NCI-H524 (cell line): ENCODE data around the gene ADGRD2.

Experiments
- DNase-seq, 2 experiments: peaks; one replicate each; lab custom pipeline; 2025; lab: John Stamatoyannopoulos, UW

The ADGRD2 gene

DNA sequence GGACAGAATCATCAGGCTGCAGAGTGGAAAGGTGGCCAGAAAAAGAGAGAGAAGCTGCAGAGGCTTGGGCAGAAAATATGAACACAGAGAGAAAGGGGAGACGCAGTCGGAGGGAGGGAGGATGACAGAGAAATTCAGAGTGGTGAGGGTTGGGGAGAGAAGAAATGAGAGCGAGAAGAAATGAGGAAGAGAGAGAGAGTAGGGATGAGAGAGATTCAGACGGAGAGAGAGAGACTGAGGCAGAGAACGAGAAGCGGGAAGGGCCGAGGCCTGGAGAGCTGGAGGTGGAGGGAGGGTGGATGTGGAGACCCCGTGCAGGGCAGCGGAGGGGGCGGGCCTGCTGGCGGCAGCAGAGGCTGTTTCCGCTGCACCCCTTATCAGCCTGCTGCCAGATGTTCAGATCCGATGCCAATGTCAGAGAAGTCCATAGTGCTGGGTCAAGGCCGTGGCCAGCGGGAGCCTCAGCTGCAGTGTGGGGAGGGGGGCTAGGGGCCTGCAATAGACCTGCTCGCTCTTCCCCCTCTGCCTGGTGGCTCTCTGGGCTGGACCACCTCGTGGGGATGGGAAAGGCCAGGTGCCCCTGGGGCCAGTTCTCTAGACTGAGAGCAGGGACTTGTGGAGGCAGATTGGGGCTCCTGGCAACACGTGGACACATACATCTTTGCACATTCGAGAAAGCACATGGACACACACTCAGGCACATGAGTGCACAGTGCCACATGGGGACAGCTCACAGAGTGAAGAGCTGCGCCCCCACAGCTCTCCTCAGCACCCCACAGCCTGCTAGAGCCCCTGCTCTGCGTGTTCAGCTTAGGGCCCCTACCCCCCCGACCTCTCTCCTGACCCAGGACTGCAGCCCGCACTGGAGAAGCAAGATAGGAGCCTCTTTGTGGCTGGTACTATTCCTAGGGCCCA, 61.9 kb downstream of the ADGRD2 start:
- DNase-seq: no peak

DNA sequence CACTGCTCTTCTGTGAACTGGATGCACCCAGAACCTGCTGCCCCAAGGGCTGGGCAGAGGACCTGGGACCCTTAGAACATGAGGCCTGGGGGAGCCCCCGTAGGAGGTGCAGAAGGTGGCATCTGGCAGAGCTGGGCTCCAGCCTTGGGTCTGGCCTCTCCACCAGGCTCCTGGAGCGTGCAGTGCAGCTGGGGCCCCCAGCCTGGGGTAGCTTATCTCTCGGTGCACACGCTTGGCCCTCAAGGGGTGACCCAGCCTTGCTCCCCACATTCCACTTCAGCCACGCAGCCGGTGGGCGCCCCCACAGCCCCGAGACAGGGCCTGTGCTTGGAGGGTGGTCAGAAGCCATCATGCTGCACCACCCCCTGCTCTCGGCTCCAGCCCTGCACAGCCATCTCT, 62.6 kb downstream of the ADGRD2 start:
- DNase-seq: no peak

DNA sequence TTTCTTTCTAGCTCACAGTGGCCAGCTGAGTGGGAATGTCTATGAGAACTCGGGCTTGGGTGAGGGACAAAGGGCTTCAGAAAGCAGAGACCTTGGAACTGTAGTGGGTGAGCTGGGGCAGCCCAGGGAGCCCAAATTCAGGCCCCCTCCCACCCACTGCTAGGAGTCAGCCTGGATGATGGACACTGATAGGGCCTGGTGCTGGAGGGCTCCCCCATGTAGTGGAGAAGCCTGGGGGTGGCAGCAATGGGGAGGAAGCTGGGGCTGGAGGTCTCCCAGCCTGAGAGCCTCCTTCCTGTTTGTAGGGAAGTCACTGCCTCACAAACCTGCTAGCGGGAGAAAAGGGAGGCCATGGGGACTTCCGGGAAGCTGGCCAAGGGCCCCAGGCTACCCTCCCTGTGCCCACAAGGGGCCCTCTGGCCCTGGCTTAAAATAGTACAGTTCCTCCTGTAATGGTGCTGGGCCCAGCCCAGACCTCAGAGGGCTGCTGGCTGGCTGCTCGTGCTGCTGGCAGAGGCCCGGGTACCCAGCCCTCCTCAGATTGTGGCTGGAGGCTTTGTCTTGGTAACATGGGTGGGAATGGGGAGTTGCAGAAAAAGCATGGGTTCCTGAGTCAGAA, 63.2 kb downstream of the ADGRD2 start:
- no peak for DNase-seq

DNA sequence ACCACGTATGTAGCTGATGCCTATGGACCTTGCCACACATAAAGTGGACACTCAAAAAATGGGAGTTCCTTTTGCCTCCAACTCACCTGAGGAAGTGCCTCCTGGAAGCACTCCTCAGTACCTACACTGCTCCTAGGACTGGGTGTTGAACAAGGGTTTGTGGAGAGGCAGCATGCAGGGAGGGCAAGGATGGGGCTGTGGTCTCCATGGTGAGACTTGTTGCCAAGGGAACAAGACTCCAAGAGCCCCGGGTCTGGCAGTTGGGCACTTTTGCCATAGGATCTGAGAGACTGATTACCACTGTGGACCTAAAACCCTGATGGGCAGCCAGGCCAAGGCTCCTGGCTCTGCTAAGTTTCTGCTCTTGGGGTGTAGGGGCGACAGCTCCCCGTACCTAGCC, 63.9 kb downstream of the ADGRD2 start:
- DNase-seq: peak in 1 of 2 experiments; percentile 16

DNA sequence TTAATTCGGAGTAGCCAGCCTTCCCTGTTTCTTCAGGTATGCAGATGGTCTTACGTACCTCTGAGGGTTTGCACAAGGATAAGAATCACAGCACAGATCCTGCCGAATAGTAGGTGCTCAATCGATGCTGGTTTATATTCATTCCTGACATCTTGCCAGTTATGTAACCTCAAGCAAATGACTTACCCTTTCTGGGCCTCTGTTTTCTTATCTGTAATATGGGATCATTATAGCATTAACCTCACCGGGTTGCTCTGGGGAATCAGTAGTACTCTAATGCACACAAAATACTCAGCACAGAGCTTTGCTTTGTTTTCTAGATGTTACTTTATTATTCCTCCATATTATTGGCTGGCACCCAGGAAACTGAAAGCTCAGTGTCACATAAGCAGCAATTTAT, 64.6 kb downstream of the ADGRD2 start:
- DNase-seq: no peak

DNA sequence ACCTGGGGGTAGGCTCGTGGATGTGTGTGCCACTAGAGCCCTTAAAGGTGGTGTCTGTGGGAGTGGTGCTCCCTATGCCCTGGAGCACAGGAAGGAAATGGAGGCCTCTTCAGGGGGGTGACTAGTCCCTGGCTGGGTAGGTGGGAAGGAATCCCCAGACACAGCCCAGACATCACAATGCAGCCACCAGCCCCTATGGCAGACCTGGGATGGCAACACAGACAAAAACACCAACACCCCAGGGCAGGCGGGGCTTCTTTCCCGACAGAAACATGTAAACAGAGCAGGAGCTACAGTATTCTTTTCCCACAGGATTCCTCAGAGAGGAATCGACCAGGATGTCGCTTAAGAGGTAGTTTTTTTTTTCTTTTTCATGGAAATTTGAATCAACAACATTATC, 67.3 kb downstream of the ADGRD2 start:
- DNase-seq: no peak

DNA sequence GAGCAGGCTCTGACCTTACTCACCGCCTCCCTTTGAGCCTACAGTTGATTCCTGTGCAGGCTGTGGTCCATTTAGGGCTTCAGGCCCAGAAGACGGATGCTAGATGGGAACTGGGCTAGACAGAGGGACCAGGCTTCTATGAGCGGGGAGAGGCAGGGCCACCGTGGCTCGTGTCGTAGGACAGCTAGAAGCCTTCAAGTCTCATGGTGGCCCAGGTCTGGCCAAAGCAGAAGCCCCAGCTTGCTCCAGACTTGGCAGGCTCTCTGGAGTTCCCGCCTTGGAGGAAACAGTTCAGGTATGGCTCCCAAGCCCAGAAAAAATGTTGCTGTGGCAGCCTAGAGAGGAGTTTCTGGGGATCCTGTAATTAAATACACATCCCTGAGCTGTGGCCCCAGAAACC, 67.9 kb downstream of the ADGRD2 start:
- no peak for DNase-seq

DNA sequence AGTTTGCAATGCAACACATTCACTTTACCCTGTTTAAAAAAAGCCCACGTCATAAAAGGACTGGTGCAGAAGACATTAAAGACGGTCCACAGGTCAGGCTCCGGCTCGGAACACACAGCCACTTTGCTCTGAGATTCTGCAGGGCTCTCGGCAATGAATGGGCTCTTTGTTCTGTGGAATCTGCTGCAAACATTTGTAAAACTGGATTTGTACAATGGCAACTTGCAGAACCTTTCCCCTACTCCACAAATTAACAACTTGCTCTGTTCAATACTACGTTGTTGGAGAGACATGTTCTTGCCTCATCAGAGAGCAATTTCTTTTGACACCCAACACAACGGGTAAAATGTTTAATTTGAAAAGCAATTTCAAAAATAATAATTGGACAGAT, 70.0 kb downstream of the ADGRD2 start:
- no peak for DNase-seq

DNA sequence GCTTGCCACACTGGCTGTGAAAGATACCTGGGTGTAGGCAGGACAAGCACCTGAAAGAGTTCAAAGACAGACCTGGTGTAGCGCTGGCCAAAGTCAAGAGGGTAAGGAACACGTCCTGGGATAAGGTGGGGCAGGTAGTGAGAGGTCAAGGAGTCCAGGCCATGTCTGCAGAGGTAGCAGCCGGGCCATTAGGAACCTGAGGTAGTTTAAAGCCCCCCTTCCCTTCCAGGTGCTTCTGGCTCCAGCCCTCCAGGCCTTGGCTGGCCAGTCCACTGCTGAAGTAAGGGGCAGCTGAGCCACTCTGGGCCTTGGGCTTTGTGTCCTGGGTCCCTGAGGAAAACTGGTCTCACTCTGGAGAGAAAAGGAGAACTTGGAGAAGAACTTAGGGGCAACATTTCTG, 70.9 kb downstream of the ADGRD2 start:
- DNase-seq: no peak

DNA sequence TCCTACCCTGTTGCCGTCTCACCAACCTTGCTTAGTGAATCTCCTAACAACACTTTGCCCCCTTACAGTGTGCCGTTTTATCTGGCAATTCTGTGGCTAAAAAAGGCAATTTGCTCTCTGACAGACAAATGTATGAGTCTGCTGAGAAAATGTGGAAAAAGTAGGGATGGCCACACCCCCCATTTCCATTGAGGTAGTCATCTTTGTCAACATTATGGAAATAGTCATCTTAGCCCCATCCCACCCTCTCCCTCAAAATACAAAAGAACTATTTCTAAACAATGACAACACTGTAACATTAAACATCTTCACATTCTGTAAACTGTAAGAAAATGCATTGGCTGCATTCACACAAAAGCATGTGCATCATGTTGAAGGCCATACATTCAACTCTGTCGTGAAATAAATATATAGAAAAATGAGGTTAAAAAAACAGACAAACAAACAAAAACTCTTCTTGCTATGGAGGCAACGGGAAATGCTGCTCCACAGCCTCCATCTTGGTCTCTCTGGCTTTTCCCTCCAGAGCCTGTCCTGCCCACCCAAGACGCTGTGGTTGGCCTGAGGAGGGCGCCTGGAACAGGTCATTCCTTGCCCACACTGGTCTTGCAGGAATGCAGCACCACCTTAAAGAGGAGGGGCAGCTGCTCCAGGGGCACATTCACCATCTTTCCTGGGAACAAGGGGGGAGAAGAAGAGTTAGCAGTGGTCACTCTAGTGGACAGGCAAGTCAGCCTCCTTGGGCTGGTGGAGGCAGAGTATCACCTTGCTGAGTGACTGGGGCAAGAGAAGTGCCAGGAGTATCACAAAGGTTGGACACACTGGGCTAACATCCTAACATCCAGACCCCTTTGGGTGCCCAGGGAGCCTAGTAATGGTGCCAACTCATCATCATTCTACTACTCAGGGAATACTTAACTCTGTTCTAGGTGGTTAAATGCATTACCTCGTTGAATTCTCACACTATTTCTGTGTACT, 72.2 kb downstream of the ADGRD2 start:
- DNase-seq: peak in 1 of 2 experiments; percentile 14

DNA sequence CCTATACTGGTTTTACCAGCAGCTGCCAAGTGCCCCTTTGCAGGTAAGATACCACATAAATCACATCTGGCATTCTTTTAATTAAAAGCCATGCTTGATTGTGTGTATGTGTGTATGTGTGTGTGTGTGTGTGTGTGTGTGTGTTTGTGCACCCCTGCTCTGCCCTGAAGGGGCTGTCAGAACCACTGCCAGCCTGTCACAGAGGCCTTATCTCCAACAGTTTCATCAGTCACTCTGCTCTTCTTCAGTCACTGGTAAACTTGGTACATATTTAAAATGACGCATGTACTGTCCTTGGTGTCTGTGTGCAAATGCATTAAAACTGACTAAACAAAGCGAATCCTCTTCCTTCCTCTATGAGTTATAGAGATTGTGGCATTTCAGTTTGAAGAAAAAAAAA, 75.9 kb downstream of the ADGRD2 start:
- no peak for DNase-seq

DNA sequence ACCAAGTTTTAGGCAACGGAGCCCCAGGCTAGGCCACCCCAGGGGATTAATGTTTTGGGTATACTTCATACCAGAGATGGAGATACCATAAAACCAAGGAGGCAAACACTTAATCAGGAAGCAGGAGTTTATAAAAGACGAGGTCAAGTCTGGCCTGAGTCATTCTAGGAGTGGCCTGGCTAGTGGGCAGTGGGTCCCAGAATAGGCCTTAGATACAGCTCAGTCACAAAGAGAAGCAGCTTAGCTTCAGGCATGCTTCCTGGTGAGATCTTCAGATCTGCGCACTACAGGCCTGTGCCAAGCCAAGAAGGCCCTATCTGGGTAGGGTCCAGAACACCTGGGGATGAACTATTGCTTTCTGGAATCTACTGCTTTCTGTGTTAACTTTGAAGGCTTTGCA, 77.5 kb downstream of the ADGRD2 start:
- DNase-seq: no peak
